ENCODE measurements around the gene ZMIZ1. TPM values are rescaled to one million over a fixed set of nuclear protein-coding genes. Genes with fewer than 3 reads are reported as not detected.

Gene ZMIZ1
- total RNA-seq, 2 experiments from 2014 or later = 27.3 to 28.2 TPM

- H3K4me3 Mint-ChIP-seq = no peak overlapping the region
- no peak for DNase-seq
- no peak overlapping the region for H3K27ac Mint-ChIP-seq
- H3K27me3 Mint-ChIP-seq = no peaks in the 10 kb centered on the region
- no peaks in the 10 kb centered on the region for H3K9me3 Mint-ChIP-seq
- peaks cover 18% of the 10 kb centered on the region for H3K4me1 Mint-ChIP-seq
- H3K36me3 Mint-ChIP-seq = no peaks in the 10 kb centered on the region
These were observed 14.3 kb upstream of the ZMIZ1 start for GRCh38 chr10:79054203-79055099.

DNA sequence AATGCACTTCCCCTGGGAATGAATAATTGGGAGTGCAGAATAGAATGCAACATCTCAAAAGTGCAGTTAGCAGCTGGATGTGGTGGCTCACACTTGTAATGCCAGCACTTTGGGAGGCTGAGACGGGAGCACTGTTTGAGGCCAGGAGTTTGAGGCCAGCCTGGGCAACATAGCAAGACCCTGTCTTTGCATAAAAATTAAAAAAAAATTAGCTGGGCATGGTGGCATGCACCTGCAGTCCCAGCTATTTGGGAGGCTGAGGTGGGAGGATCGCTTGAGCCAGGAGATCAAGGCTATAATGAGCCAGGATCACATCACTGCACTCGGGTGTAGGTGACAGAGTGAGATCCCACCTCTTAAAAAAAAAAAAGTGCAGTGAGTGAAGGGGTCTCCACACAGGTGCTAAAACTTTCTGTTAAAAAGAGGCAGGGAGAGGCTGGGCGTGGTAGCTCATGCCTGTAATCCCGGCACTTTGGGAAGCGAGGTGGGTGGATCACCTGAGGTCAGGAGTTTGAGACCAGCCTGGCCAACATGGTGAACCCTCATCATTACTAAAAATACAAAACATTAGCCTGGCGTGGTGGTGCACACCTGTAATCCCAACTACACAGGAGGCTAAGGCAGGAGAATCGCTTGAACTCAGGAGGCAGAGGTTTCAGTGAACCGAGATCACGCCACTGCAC, 13.5 kb upstream of the ZMIZ1 start:
- no peaks in the 10 kb centered on the region for H3K36me3 Mint-ChIP-seq
- H3K4me1 Mint-ChIP-seq = peaks cover 12% of the 10 kb centered on the region
- H3K27ac Mint-ChIP-seq = no peak overlapping the region
- no peak for DNase-seq
- no peaks in the 10 kb centered on the region for H3K9me3 Mint-ChIP-seq
- H3K4me3 Mint-ChIP-seq = no peak overlapping the region
- H3K27me3 Mint-ChIP-seq = no peaks in the 10 kb centered on the region

DNA sequence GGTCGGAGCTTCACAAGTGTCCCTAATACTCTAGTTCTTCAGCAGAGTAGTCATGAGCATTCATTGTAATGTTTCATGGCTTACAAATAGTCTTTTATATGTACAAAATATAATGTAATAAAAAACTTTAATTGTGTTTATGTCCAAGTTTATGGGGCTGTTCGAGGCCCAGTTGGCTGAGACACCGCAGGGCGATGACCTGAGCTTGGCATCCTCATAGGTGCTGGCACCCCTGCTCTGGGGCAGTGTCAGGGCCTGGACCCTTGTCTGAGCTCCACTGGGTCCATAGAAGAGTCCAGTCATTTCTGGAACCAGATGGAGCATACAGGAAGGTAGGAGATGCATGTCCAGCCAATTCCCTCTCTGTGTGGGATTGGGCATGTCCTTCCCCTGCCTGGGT, 12.9 kb upstream of the ZMIZ1 start:
- Mint-ChIP-seq H3K27ac (no peak overlapping the region), H3K36me3 (no peaks in the 10 kb centered on the region), H3K9me3 (no peaks in the 10 kb centered on the region), H3K4me1 (peaks cover 7% of the 10 kb centered on the region), H3K27me3 (no peaks in the 10 kb centered on the region), H3K4me3 (no peak overlapping the region)
- DNase-seq = no peak

GRCh38 chr10:79056361-79056735, 12.4 kb upstream of the ZMIZ1 start:
- Mint-ChIP-seq H3K4me1 (peaks cover 6% of the 10 kb centered on the region), H3K36me3 (no peaks in the 10 kb centered on the region), H3K4me3 (no peak overlapping the region), H3K27me3 (no peaks in the 10 kb centered on the region), H3K27ac (no peak overlapping the region), H3K9me3 (no peaks in the 10 kb centered on the region)
- no peak for DNase-seq

GRCh38 chr10:79056736-79057391, 11.9 kb upstream of the ZMIZ1 start:
- no peak overlapping the region for H3K27ac Mint-ChIP-seq
- DNase-seq = no peak
- no peaks in the 10 kb centered on the region for H3K27me3 Mint-ChIP-seq
- H3K4me1 Mint-ChIP-seq = peaks cover 2% of the 10 kb centered on the region
- no peak overlapping the region for H3K4me3 Mint-ChIP-seq
- no peaks in the 10 kb centered on the region for H3K36me3 Mint-ChIP-seq
- no peaks in the 10 kb centered on the region for H3K9me3 Mint-ChIP-seq

DNA sequence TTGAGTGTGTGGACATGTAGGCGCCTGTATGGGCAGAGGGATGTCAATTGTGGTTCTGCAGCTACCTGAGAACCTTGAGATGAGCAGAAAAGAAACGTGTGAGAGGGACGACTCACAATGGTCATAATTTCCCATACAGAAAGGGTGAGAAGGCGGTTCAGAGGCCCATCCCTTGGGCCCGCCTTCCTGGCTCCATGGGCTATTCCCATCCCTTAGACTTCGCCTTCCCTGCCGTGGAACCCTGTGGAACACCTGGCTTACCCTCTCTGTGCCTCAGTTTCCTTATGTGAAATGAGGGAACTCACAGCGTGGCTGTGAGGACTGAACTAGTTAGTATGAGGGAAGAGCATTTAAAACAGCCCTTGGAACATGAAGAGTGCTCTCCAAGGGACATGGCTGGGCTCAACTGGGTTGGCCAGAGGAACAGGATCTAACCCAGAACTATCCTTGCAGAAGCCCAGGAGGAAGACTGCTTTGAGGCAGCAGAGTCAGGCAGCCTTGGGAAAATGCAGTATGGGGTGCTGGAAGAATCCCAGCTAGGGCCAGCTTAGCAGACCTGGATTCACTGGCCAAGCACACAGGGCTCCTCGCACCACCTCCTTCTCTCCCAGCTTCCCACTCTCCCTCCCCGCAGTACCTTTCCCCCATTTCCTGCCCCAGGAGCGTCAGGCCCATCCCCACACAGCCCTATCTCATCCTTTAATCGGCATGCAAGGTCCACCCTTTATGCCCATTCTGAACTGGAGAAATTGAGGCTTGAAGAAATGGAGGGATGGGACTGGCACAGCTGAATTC, 11.1 kb upstream of the ZMIZ1 start:
- no peaks in the 10 kb centered on the region for H3K9me3 Mint-ChIP-seq
- no peaks in the 10 kb centered on the region for H3K36me3 Mint-ChIP-seq
- no peaks in the 10 kb centered on the region for H3K4me1 Mint-ChIP-seq
- no peak overlapping the region for H3K27ac Mint-ChIP-seq
- no peak overlapping the region for H3K4me3 Mint-ChIP-seq
- H3K27me3 Mint-ChIP-seq = no peaks in the 10 kb centered on the region
- no peak for DNase-seq

DNA sequence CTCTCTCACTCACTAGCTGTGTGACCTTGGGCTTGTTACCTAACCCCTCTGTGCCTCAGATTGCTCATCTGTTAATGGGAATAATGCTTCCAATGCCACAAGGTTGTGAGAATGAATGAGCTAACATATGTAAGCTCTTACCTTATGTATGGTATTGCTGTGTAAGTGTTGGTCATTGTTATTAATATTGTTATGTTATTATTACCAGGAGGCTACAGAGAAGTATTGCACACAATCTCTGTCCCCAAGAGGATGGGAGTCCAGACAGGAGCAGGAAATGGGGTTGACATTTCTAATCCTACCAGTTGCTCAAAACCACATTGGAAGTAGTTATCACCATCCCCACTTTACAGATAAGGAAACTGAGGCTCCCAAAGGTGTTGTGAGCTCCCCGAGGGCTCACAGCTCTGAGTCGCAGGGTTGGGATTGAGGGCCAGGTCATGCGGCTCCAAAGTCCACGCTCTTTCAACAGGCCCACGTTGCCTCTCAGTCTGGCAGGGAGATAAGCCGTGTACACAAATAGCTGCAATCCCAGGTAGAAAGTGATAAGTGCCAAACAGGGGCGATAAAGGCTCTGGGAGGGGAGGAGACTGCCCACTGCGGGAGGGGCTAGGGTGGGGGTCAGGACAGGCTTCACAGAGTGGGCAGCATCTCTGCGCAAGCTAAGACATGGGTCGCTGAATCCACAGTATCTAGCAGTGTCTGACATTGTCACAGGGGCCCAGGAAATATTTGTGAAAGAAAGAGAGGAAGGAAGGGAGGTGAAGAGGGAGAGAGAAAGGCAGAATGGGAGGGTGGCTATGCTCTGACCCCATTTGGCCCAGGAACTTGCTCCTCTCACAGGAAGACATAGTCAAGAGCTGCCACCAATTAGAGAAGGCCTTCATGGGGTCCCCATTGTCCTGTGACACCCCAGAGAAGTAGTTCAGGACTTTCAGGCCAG, 9.6 kb upstream of the ZMIZ1 start:
- H3K27me3 Mint-ChIP-seq = no peaks in the 10 kb centered on the region
- no peaks in the 10 kb centered on the region for H3K9me3 Mint-ChIP-seq
- no peak overlapping the region for H3K4me3 Mint-ChIP-seq
- DNase-seq = no peak
- H3K27ac Mint-ChIP-seq = no peak overlapping the region
- no peaks in the 10 kb centered on the region for H3K36me3 Mint-ChIP-seq
- H3K4me1 Mint-ChIP-seq = peaks cover 3% of the 10 kb centered on the region

- no peak for DNase-seq
- H3K27me3 Mint-ChIP-seq = no peaks in the 10 kb centered on the region
- no peaks in the 10 kb centered on the region for H3K9me3 Mint-ChIP-seq
- no peak overlapping the region for H3K27ac Mint-ChIP-seq
- no peaks in the 10 kb centered on the region for H3K36me3 Mint-ChIP-seq
- no peak overlapping the region for H3K4me3 Mint-ChIP-seq
- peaks cover 9% of the 10 kb centered on the region for H3K4me1 Mint-ChIP-seq
These were observed 8.8 kb upstream of the ZMIZ1 start for GRCh38 chr10:79059859-79060379.

GRCh38 chr10:79060641-79061255, 8.0 kb upstream of the ZMIZ1 start:
- Mint-ChIP-seq H3K36me3 (no peaks in the 10 kb centered on the region), H3K4me3 (no peak overlapping the region), H3K4me1 (peaks cover 17% of the 10 kb centered on the region), H3K27ac (no peak overlapping the region), H3K27me3 (no peaks in the 10 kb centered on the region), H3K9me3 (no peaks in the 10 kb centered on the region)
- no peak for DNase-seq

DNA sequence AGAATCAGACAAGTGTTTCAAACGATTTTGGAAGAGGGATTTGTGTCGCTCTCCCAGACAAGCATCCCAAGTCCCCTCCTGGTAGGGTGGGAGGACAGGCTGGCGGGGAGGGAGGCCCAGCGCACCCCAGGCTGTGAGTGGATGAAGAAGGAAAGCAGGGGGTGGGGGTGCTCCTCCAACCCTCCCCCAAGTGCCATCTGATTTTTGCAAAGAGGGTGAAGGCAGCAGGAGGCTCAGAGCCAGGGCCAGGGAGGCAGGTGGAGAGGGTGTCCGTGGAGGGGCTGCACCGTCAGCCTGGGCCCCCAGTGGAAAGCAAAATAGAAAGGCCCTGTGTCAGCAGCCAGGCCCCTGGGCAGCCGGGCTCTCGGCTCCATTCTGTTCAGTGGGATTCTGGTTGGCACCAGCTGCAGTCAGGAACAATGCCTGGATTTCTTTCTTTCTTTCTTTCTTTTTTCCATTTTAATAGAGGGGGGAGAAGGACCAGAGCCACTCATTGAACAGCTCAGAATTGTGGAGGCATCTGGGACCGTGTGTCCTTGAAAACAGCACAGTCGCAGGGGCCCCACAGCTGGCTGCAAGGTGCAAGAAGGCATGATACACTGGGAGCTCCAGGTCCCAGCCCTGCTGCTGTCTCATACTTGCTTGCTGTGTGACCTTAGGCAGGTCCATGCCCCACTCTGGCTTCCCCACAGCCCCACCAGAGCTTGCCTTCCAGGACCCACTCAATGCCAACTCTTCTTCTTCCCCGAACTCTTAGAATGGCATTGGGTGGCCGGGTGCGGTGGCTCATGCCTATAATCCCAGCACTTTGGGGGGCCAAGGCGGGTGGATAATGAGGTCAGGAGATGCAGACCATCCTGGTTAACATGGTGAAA, 7.1 kb upstream of the ZMIZ1 start:
- DNase-seq = no peak

DNA sequence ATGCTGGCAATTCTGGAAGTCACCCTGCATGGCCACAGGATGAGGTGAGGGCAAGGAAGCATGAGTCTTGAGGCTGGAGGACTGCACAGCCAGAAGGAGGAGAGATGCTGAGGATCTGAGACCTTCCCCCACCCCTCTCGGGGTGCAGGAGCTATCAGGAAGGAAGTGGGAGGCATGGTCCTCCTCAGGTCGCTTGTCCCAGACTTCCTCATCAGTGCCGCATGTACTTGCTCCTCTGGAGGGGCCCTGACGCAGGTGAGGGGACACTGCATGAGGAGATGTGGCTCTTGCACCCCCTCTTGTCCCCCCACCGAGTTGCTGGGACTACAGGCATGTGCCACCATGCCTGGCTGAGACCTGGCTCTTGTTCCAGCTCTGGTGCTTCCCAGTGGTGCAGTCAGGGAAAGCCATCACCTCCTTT, 5.7 kb upstream of the ZMIZ1 start:
- H3K27me3 Mint-ChIP-seq = no peaks in the 10 kb centered on the region
- H3K4me1 Mint-ChIP-seq = peaks cover 21% of the 10 kb centered on the region
- H3K9me3 Mint-ChIP-seq = no peaks in the 10 kb centered on the region
- H3K27ac Mint-ChIP-seq = no peak overlapping the region
- no peak overlapping the region for H3K4me3 Mint-ChIP-seq
- no peaks in the 10 kb centered on the region for H3K36me3 Mint-ChIP-seq
- DNase-seq = no peak

More for the DNA sequence above, 7.1 kb upstream of the ZMIZ1 start:
- Mint-ChIP-seq H3K27me3 (no peaks in the 10 kb centered on the region), H3K9me3 (no peaks in the 10 kb centered on the region), H3K36me3 (no peaks in the 10 kb centered on the region), H3K4me1 (peaks cover 18% of the 10 kb centered on the region), H3K27ac (no peak overlapping the region), H3K4me3 (no peak overlapping the region)

GRCh38 chr10:79063661-79064492, 4.9 kb upstream of the ZMIZ1 start:
- Mint-ChIP-seq H3K4me1 (peaks cover 23% of the 10 kb centered on the region), H3K9me3 (no peaks in the 10 kb centered on the region), H3K4me3 (no peak overlapping the region), H3K27me3 (no peaks in the 10 kb centered on the region), H3K27ac (no peak overlapping the region), H3K36me3 (no peaks in the 10 kb centered on the region)
- DNase-seq = no peak

Data from activated naive CD8-positive, alpha-beta T cell treated with anti-CD3 and anti-CD28 coated beads for 36 hours (primary cell).